HepG2 (cell line): ENCODE results near the gene ZNF189. TPM values are rescaled to one million over a fixed set of nuclear protein-coding genes. Genes with fewer than 3 reads are reported as not detected.

Experiments
- BHLHE40 ChIP-seq: IDR thresholded peaks from 2 replicates; pipeline ENCODE4 v1.6.1; 2011; ENCODE audit warnings: low read length, improper control_type of control experiment
- GMEB1 ChIP-seq: sonication (generic); formaldehyde crosslinking; IDR thresholded peaks from 2 replicates; pipeline ENCODE4 v1.5.1; 2020; ENCODE audit warnings: missing genetic modification reagents, mild to moderate bottlenecking, borderline replicate concordance
- HDAC2 ChIP-seq: sonication (generic); formaldehyde crosslinking; IDR thresholded peaks from 2 replicates; pipeline ENCODE4 v1.4.0; 2020; ENCODE audit warnings: missing genetic modification reagents
- HNRNPUL1 ChIP-seq: fragments of 200-400 bp; formaldehyde crosslinking; IDR thresholded peaks from 2 replicates; pipeline ENCODE4 v1.6.1; 2017; ENCODE audit warnings: low read depth, mild to moderate bottlenecking, low read length, moderate library complexity
- HOXD1 ChIP-seq: sonication (generic); formaldehyde crosslinking; IDR thresholded peaks from 2 replicates; pipeline ENCODE4 v1.5.0; 2020; ENCODE audit warnings: missing genetic modification reagents
- JARID2 ChIP-seq: sonication (generic); formaldehyde crosslinking; IDR thresholded peaks from 2 replicates; pipeline ENCODE4 v1.8.1; 2023; ENCODE audit warnings: missing genetic modification reagents, inconsistent platforms; ENCODE audit not compliant: insufficient replicate concordance
- KDM4B ChIP-seq: sonication (generic); formaldehyde crosslinking; IDR thresholded peaks from 2 replicates; pipeline ENCODE4 v1.4.0; 2020; ENCODE audit warnings: missing genetic modification reagents
- KDM5B ChIP-seq: sonication (generic); formaldehyde crosslinking; IDR thresholded peaks from 2 replicates; pipeline ENCODE4 v1.4.0; 2020; ENCODE audit warnings: missing genetic modification reagents, mild to moderate bottlenecking, borderline replicate concordance
- RAD21 ChIP-seq: fragments of 450-650 bp; formaldehyde crosslinking; IDR thresholded peaks from 2 replicates; pipeline ENCODE4 v1.5.0; 2020; ENCODE audit warnings: mild to moderate bottlenecking
- RNF219 ChIP-seq: sonication (generic); formaldehyde crosslinking; IDR thresholded peaks from 2 replicates; pipeline ENCODE4 v1.5.0; 2020; ENCODE audit warnings: mild to moderate bottlenecking, missing genetic modification reagents
- SIN3A ChIP-seq: IDR thresholded peaks from 2 replicates; pipeline ENCODE4 v1.6.1; 2011; ENCODE audit warnings: low read depth, mild to moderate bottlenecking, control low read depth, low read length, borderline replicate concordance
- SNAPC5 ChIP-seq: sonication (generic); formaldehyde crosslinking; IDR thresholded peaks from 2 replicates; pipeline ENCODE4 v1.8.1; 2023; ENCODE audit warnings: mild to moderate bottlenecking, missing genetic modification reagents, borderline replicate concordance
- ZHX2 ChIP-seq, 2 experiments: sonication (generic) in 1 of 2; formaldehyde crosslinking in 1 of 2; IDR thresholded peaks; 2 replicates each; pipeline versions ENCODE4 v1.6.1 to v1.9.0; 2014 to 2022; ENCODE audit warnings: antibody characterized with exemption in 1 of 2, borderline replicate concordance in 1 of 2, inconsistent platforms in 1 of 2, low read depth in 1 of 2, missing genetic modification reagents in 1 of 2
- ZNF687 ChIP-seq: sonication (generic); formaldehyde crosslinking; IDR thresholded peaks from 2 replicates; pipeline ENCODE4 v1.5.1; 2020; ENCODE audit warnings: mild to moderate bottlenecking, missing genetic modification reagents, moderate library complexity
- ZNF839 ChIP-seq: sonication (generic); formaldehyde crosslinking; IDR thresholded peaks from 2 replicates; pipeline ENCODE4 v1.4.0; 2020; ENCODE audit warnings: missing genetic modification reagents, mild to moderate bottlenecking, borderline replicate concordance
- polyA plus RNA-seq, 8 experiments: library from polyadenylated mRNA; depleted of rRNA in 3 of 8; stranded (reverse) in 7 of 8; unstranded in 1 of 8; fragments of >200 nt; fragmentation: Illumina TruSeq in 4 of 8; extraction: Trizol in 4 of 8; gene quantifications; 2 replicates each; pipeline versions ENCODE4 v1.2.1 to v1.2.3, GENCODE V29; 2011 to 2016; ENCODE audit warnings: low read depth in 4 of 8, missing spikeins in 1 of 8, mixed read lengths in 1 of 8; ENCODE audit not compliant: insufficient read depth in 1 of 8
- total RNA-seq, 5 experiments: library from RNA; depleted of rRNA; stranded (reverse); fragments of >200 nt; fragmentation: Illumina TruSeq; extraction: Trizol; gene quantifications; 2 replicates each; pipeline ENCODE4 v1.2.3, GENCODE V29; 2016; ENCODE audit warnings: low read depth in 1 of 5

The ZNF189 gene
- total and polyA plus RNA-seq, 2 of the 13 experiments (the other 11 are each of a cell fraction or from before 2014, with no cell fraction given), result 8.4 to 50.0 TPM

GRCh38 chr9:101388507-101388993 is 10.1 kb upstream of the ZNF189 start (continued):
- TF ChIP-seq ZHX2 (IDR thresholded peaks at IDR 0.05; ENCODE audit: low read depth) (no peak), ZHX2 (CRISPR knock-in tag; IDR thresholded peaks at IDR 0.05; ENCODE audit: borderline replicate concordance) (no peak), ZNF687 (CRISPR knock-in tag) (no peak), ZNF839 (no peak), HDAC2 (CRISPR knock-in tag) (no peak; the same call in 1 of the 2 replicates), BHLHE40 (no peak), KDM5B (CRISPR knock-in tag) (no peak), HOXD1 (CRISPR knock-in tag) (no peak), HNRNPUL1 (no peak), SNAPC5 (no peak), RAD21 (CRISPR knock-in tag) (peak; percentile 40; the same call in 1 of the 2 replicates), GMEB1 (CRISPR knock-in tag) (no peak), KDM4B (no peak), SIN3A (no peak), RNF219 (0 out of 2 replicates have a peak, but pooled peaks have one; percentile 36), JARID2 (CRISPR knock-in tag) (no peak)
